DOHH2 (cell line): Measurements from ENCODE around the gene TMEM219.

Experiments used
- H3F3A ChIP-seq: fragments of 200-600 bp; sonication (generic), shearing (Covaris generic); 2 replicates; pipeline ENCODE4 v1.6.0; 2016; ENCODE audit warnings: antibody characterized with exemption, mild to moderate bottlenecking; ENCODE audit not compliant: control insufficient read depth, insufficient read depth
- H3K27ac ChIP-seq: fragments of 200-600 bp; sonication (generic); 2 replicates; pipeline ENCODE4 v1.5.1; 2014; ENCODE audit warnings: low read depth, mild to moderate bottlenecking, low read length, moderate library complexity
- H3K27me3 ChIP-seq: fragments of 200-600 bp; sonication (generic); 2 replicates; pipeline ENCODE4 v1.6.1; 2014; ENCODE audit warnings: mild to moderate bottlenecking, low read length, mixed read lengths; ENCODE audit not compliant: control insufficient read depth
- H3K36me3 ChIP-seq: fragments of 200-600 bp; sonication (generic); 2 replicates; pipeline ENCODE4 v1.6.1; 2014; ENCODE audit warnings: mild to moderate bottlenecking, low read length, moderate library complexity, mixed read lengths; ENCODE audit not compliant: control insufficient read depth
- H3K4me1 ChIP-seq: fragments of 200-600 bp; sonication (generic); 2 replicates; pipeline ENCODE4 v1.6.1; 2014; ENCODE audit warnings: mild to moderate bottlenecking, low read length, mixed read lengths; ENCODE audit not compliant: control insufficient read depth
- H3K4me2 ChIP-seq: fragments of 200-600 bp; sonication (generic); 2 replicates; pipeline ENCODE4 v1.6.0; 2014; ENCODE audit warnings: mild to moderate bottlenecking, low read length, moderate library complexity
- H3K4me3 ChIP-seq: fragments of 200-600 bp; sonication (generic); 2 replicates; pipeline ENCODE4 v1.5.1; 2014; ENCODE audit warnings: mild to moderate bottlenecking, low read length, mixed read lengths
- H3K79me2 ChIP-seq: fragments of 200-600 bp; sonication (generic); 2 replicates; pipeline ENCODE4 v1.6.1; 2014; ENCODE audit warnings: mild to moderate bottlenecking, low read length, mixed read lengths; ENCODE audit not compliant: control insufficient read depth
- H3K9me2 ChIP-seq: fragments of 200-600 bp; sonication (generic); replicated peaks from 2 replicates; pipeline ENCODE4 v1.6.1; 2014; ENCODE audit warnings: mild to moderate bottlenecking, low read length, mixed read lengths; ENCODE audit not compliant: control insufficient read depth
- H3K9me3 ChIP-seq: fragments of 200-600 bp; sonication (generic); 2 replicates; pipeline ENCODE4 v1.6.1; 2014; ENCODE audit warnings: antibody characterized with exemption, low read length, mixed read lengths; ENCODE audit not compliant: control insufficient read depth, insufficient read depth
- H4K20me1 ChIP-seq: fragments of 200-600 bp; sonication (generic); 2 replicates; pipeline ENCODE4 v1.6.0; 2014; ENCODE audit warnings: low read depth, mild to moderate bottlenecking, antibody characterized with exemption, low read length, moderate library complexity; ENCODE audit not compliant: control insufficient read depth, insufficient read depth
- EZH2phosphoT487 ChIP-seq: fragments of 200-600 bp; sonication (generic); IDR thresholded peaks from 2 replicates; pipeline ENCODE4 v1.6.1; 2017; ENCODE audit warnings: borderline replicate concordance, mild to moderate bottlenecking, antibody characterized with exemption, low read length, moderate library complexity, mixed read lengths
- TF ChIP-seq, protein P1 (sequence below): fragments of 200-600 bp; sonication (generic); IDR thresholded peaks from one replicate; pipeline ENCODE4 v1.5.1; 2014; ENCODE audit warnings: antibody characterized with exemption, mild to moderate bottlenecking, low read depth, low read length; ENCODE audit not compliant: poor library complexity, severe bottlenecking

TMEM219 gene

DNA sequence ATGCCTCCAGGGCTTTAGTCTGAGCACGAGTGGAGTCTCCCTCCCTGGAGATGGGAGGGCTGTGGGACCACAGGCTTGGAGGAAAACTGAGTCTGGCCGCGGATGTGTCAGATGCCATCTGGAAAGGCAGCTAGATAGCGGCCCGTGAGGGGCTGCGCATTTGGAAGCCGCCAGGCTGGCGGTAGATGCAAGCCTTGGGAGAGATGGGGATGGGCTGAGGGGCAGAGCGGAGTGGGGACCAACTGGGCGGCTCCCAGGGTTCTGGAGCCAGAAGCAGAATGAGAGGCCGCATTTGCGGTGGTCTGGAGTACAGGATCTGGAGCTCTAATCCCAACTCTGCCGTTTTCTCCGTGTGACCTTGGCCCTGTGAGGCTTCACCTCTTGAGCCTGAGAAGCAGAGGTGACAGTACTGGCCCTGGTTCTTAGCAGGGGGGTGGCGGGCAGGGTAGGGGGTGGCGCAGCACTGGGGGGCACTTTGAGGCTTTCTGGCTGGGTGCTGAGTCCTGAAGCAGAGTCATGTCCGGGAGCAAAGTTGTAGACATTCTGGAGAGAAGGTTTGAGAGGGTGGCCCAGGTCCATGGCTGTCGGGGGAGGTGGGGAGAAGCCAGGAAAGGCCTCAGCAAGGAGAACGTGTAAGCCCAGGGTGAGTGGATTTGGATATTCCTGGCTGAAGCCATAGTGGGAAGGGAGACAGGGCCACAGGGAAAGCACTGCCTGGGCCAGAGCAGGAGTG lies 40.9 kb downstream of the TMEM219 start:
- Histone ChIP-seq H3K27me3 (no peaks in the 10 kb centered on the region), H3K4me2 (no peak overlapping the region), H3F3A (no peaks in the 10 kb centered on the region), H3K27ac (no peak overlapping the region), H3K4me1 (peaks cover under 1% of the 10 kb centered on the region; the same call in 1 of the 2 replicates), H3K9me2 (no peaks in the 10 kb centered on the region), H3K79me2 (peaks cover 5% of the 10 kb centered on the region), H3K4me3 (no peak overlapping the region), H3K36me3 (peaks cover 54% of the 10 kb centered on the region), H4K20me1 (no peaks in the 10 kb centered on the region), H3K9me3 (no peaks in the 10 kb centered on the region)
- TF ChIP-seq, protein P1, sequence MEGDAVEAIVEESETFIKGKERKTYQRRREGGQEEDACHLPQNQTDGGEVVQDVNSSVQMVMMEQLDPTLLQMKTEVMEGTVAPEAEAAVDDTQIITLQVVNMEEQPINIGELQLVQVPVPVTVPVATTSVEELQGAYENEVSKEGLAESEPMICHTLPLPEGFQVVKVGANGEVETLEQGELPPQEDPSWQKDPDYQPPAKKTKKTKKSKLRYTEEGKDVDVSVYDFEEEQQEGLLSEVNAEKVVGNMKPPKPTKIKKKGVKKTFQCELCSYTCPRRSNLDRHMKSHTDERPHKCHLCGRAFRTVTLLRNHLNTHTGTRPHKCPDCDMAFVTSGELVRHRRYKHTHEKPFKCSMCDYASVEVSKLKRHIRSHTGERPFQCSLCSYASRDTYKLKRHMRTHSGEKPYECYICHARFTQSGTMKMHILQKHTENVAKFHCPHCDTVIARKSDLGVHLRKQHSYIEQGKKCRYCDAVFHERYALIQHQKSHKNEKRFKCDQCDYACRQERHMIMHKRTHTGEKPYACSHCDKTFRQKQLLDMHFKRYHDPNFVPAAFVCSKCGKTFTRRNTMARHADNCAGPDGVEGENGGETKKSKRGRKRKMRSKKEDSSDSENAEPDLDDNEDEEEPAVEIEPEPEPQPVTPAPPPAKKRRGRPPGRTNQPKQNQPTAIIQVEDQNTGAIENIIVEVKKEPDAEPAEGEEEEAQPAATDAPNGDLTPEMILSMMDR = no peak
- TF ChIP-seq EZH2phosphoT487 = no peak

- Histone ChIP-seq H4K20me1 (no peaks in the 10 kb centered on the region), H3F3A (no peaks in the 10 kb centered on the region), H3K4me2 (no peak overlapping the region), H3K4me3 (no peak overlapping the region), H3K36me3 (peaks cover 46% of the 10 kb centered on the region), H3K27ac (no peak overlapping the region), H3K79me2 (no peaks in the 10 kb centered on the region; the same call in 1 of the 2 replicates), H3K4me1 (no peaks in the 10 kb centered on the region), H3K9me3 (no peaks in the 10 kb centered on the region), H3K9me2 (no peaks in the 10 kb centered on the region), H3K27me3 (no peaks in the 10 kb centered on the region)
- TF ChIP-seq EZH2phosphoT487 = no peak
- TF ChIP-seq, protein P1 = no peak
Measured at GRCh38 chr16:30003670-30004423, 42.0 kb downstream of the TMEM219 start.

DNA sequence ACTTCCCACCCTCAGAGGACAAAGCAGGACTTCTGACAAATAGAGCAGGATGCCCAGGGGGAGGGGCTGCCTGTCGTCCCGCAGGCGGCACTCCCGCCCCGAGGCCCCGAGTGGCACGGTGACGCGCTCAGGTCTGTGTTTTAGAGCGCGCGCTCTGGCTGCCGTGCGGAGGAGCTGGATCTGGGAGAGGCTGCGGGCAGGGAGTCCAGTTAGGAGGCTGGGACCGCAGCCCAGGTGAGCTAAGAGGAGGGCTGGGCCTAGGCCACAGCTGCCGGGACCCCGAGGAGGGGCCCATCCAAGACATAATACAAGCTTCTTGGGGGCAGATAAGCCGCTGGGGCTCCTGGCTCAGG lies 42.5 kb downstream of the TMEM219 start:
- Histone ChIP-seq H4K20me1 (no peaks in the 10 kb centered on the region), H3K79me2 (no peaks in the 10 kb centered on the region), H3K4me1 (no peaks in the 10 kb centered on the region), H3K27ac (no peak overlapping the region), H3K9me3 (no peaks in the 10 kb centered on the region), H3K9me2 (no peaks in the 10 kb centered on the region), H3K27me3 (peaks cover 4% of the 10 kb centered on the region; the same call in 1 of the 2 replicates), H3K36me3 (peaks cover 40% of the 10 kb centered on the region), H3K4me2 (no peak overlapping the region), H3F3A (no peaks in the 10 kb centered on the region), H3K4me3 (no peak overlapping the region)
- TF ChIP-seq, protein P1 = no peak
- TF ChIP-seq EZH2phosphoT487 = no peak
